Tibial artery (tissue), 4 donors: ENCODE results near the gene RAB40A.

ENCODE experiments used
- DNase-seq, 2 donors: peaks; one replicate each; pipeline ENCODE4 v3.0.0-alpha.2; 2019
- H3K27ac ChIP-seq, 2 donors: fragments of 200-600 bp; sonication (generic) in 1 of 2; 1 replicate in 1 of 2; 2 replicates in 1 of 2; pipeline ENCODE4 v1.5.1; 2018 to 2019; ENCODE audit warnings: mild to moderate bottlenecking in 1 of 2
- H3K27me3 ChIP-seq, 2 donors: fragments of 200-600 bp; sonication (generic) in 1 of 2; one replicate each; pipeline versions ENCODE4 v1.5.1 to v1.6.0; 2016 to 2019
- H3K36me3 ChIP-seq, 3 donors: fragments of 200-600 bp; sonication (generic) in 2 of 3; one replicate each; pipeline ENCODE4 v1.5.1; 2016 to 2019; ENCODE audit warnings: mild to moderate bottlenecking in 2 of 3
- H3K4me1 ChIP-seq, 4 donors: fragments of 200-600 bp; sonication (generic) in 2 of 4; 1 replicate in 3 of 4; 2 replicates in 1 of 4; pipeline ENCODE4 v1.5.1; 2016 to 2019
- H3K4me3 ChIP-seq, 2 donors: fragments of 200-600 bp; sonication (generic) in 1 of 2; 1 replicate in 1 of 2; 2 replicates in 1 of 2; pipeline ENCODE4 v1.5.1; 2018 to 2019; ENCODE audit warnings: mild to moderate bottlenecking in 2 of 2
- H3K9me3 ChIP-seq, 3 donors: fragments of 200-600 bp; sonication (generic) in 1 of 3; one replicate each; pipeline ENCODE4 v1.5.1; 2016 to 2019
- intact Hi-C: fragments of 100-400 bp; cut with DNase I; formaldehyde crosslinking; loops from one replicate; pipeline ENCODE4 v1.15.0; 2023; ENCODE audit warnings: low total_unique reads
- TF ChIP-seq, protein P1 (sequence below), 2 experiments: fragments of 200-600 bp in 1 of 2; fragments of 450-650 bp in 1 of 2; IDR thresholded peaks; one replicate each; pipeline ENCODE4 v1.5.1; 2017 to 2019; ENCODE audit warnings: antibody characterized with exemption in 2 of 2, mild to moderate bottlenecking in 1 of 2, moderate library complexity in 1 of 2

Gene RAB40A

DNA sequence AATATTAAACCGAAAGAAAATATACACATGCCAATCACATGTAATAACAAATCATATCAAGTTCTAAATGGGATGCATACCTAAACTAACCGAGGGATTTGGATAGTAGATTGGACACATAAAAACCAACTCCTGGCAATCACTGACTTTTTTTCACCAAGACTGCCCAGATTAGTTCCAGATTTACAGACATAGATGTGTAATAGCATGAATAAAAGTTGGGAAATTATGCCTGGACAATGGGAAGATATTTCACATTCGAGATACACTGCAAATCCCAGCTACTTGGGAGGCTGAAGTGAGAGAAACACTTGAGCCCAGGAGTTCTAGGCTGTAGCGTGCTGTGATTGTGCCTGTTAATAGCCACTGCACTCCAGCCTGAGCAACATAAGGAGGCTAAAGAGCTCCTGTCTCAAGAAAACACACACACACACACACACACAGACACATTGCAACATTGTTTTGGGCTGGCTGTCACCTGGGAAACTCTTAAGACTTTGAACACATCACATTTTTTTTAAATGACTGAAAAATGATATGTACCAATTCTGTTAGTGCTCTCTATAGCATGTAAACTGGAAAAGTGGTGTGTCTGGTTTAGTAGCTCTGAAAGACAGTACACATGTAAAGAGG, 5.7 kb downstream of the RAB40A start:
- H3K4me3 ChIP-seq: no peak overlapping the region
- H3K4me1 ChIP-seq: no peaks in the 10 kb centered on the region
- no peaks in the 10 kb centered on the region for H3K9me3 ChIP-seq
- H3K27me3 ChIP-seq: no peaks in the 10 kb centered on the region
- DNase-seq: no peak
- intact Hi-C loops: no loop called here
- H3K36me3 ChIP-seq: no peaks in the 10 kb centered on the region
- no peak overlapping the region for H3K27ac ChIP-seq
- TF ChIP-seq, protein P1, sequence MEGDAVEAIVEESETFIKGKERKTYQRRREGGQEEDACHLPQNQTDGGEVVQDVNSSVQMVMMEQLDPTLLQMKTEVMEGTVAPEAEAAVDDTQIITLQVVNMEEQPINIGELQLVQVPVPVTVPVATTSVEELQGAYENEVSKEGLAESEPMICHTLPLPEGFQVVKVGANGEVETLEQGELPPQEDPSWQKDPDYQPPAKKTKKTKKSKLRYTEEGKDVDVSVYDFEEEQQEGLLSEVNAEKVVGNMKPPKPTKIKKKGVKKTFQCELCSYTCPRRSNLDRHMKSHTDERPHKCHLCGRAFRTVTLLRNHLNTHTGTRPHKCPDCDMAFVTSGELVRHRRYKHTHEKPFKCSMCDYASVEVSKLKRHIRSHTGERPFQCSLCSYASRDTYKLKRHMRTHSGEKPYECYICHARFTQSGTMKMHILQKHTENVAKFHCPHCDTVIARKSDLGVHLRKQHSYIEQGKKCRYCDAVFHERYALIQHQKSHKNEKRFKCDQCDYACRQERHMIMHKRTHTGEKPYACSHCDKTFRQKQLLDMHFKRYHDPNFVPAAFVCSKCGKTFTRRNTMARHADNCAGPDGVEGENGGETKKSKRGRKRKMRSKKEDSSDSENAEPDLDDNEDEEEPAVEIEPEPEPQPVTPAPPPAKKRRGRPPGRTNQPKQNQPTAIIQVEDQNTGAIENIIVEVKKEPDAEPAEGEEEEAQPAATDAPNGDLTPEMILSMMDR (IDR thresholded peaks at IDR 0.05): no peak

GRCh38 chrX:103513067-103513466, 6.2 kb downstream of the RAB40A start:
- intact Hi-C loops: no loop called here
- H3K9me3 ChIP-seq: no peaks in the 10 kb centered on the region
- TF ChIP-seq, protein P1 (IDR thresholded peaks at IDR 0.05): no peak
- no peaks in the 10 kb centered on the region for H3K4me1 ChIP-seq
- no peak overlapping the region for H3K4me3 ChIP-seq
- H3K36me3 ChIP-seq: no peaks in the 10 kb centered on the region
- no peaks in the 10 kb centered on the region for H3K27me3 ChIP-seq
- H3K27ac ChIP-seq: no peak overlapping the region
- no peak for DNase-seq

GRCh38 chrX:103510031-103510430, 9.3 kb downstream of the RAB40A start:
- Histone ChIP-seq H3K9me3 (no peaks in the 10 kb centered on the region), H3K27me3 (no peaks in the 10 kb centered on the region), H3K4me1 (no peaks in the 10 kb centered on the region), H3K27ac (no peak overlapping the region), H3K4me3 (no peak overlapping the region), H3K36me3 (no peaks in the 10 kb centered on the region)
- DNase-seq: no peak
- TF ChIP-seq, protein P1 (IDR thresholded peaks at IDR 0.05): no peak
- intact Hi-C loops: no loop called here

GRCh38 chrX:103503853-103504207, 15.5 kb downstream of the RAB40A start:
- TF ChIP-seq, protein P1 (IDR thresholded peaks at IDR 0.05): no peak
- DNase-seq: no peak
- no peak overlapping the region for H3K27ac ChIP-seq
- H3K4me3 ChIP-seq: no peak overlapping the region
- intact Hi-C loops: no loop called here
- H3K27me3 ChIP-seq: no peaks in the 10 kb centered on the region
- no peaks in the 10 kb centered on the region for H3K36me3 ChIP-seq
- H3K9me3 ChIP-seq: no peaks in the 10 kb centered on the region
- H3K4me1 ChIP-seq: no peaks in the 10 kb centered on the region

DNA sequence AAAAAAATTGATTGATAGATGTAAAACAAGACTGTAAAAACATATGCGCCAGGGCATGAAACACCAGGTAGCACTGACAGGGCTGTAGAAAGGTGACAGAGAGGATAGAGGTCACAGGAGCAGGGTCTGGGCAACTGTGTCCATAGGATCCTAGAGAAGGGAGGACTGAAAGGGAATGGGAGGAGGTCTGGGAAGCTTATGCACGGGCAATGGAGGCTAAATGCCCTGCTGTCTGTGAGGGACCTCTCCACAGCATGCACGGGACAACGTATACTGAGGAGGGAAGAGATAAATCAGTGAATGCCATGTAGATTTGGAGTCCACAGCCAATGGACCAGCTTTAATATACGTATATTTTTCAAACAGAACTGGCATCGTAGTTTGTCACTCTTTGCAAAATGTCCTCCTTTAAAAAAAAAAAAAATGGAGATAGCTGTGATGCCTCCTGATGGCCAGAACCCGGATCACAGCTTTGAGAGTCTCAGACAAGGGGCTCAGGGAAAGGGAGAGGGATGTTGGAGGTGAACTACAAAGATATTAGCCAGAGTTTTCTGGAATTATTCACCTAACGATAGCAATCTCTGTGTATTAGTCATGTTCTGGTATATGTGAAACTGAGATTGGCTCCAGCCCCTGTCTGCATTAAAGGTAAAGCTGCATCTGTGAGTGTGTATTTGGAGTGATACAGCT, 16.0 kb downstream of the RAB40A start:
- Histone ChIP-seq H3K36me3 (no peaks in the 10 kb centered on the region), H3K27ac (no peak overlapping the region), H3K4me1 (no peaks in the 10 kb centered on the region), H3K27me3 (no peaks in the 10 kb centered on the region), H3K9me3 (no peaks in the 10 kb centered on the region), H3K4me3 (no peak overlapping the region)
- TF ChIP-seq, protein P1 (IDR thresholded peaks at IDR 0.05): no peak
- DNase-seq: no peak
- intact Hi-C loops: no loop called here
